GM19043 (cell line): ENCODE data around the gene USH1G.
"Not testable (repeated sequence)": the region's sequence is repeated elsewhere in the genome, so short reads cannot be mapped to it uniquely, and the experiment has no call there.

Experiments used
- ATAC-seq: cut with Tn5 transposase; IDR thresholded peaks from one replicate; pipeline ENCODE4 v1.9.1; 2021; ENCODE audit warnings: low read depth; ENCODE audit not compliant: unreplicated experiment

USH1G gene

GRCh38 chr17:74922694-74923537 lies at the start of gene USH1G:
USH1G (minus strand) TSS chr17:74923255; CDS start chr17:74923073, 182 bp downstream.
- ATAC-seq, result no peak

GRCh38 chr17:74972107-74972972 lies 49.3 kb upstream of the USH1G start, which contains the start of gene HID1:
HID1 (minus strand) TSS chr17:74972759; CDS start chr17:74972656, 103 bp downstream.
- no peak for ATAC-seq

GRCh38 chr17:74971842-74972106 lies 48.7 kb upstream of the USH1G start:
- no peak for ATAC-seq

- ATAC-seq, result no peak
Measured at GRCh38 chr17:74971069-74971841, 48.2 kb upstream of the USH1G start.

GRCh38 chr17:74970395-74970794 lies 47.3 kb upstream of the USH1G start:
- no peak for ATAC-seq

- ATAC-seq, result not testable (repeated sequence)
Measured at GRCh38 chr17:74969501-74969900, 46.4 kb upstream of the USH1G start.

- ATAC-seq, result no peak
Measured at GRCh38 chr17:74968361-74968780, 45.3 kb upstream of the USH1G start.

GRCh38 chr17:74964988-74965622 lies 42.0 kb upstream of the USH1G start:
- ATAC-seq, result no peak

- ATAC-seq, result no peak
Measured at GRCh38 chr17:74964246-74964761, 41.2 kb upstream of the USH1G start.

GRCh38 chr17:74963656-74964055 lies 40.6 kb upstream of the USH1G start:
- no peak for ATAC-seq

GRCh38 chr17:74962622-74963394 lies 39.8 kb upstream of the USH1G start:
- ATAC-seq, result no peak

- no peak for ATAC-seq
Measured at GRCh38 chr17:74961657-74962350, 38.7 kb upstream of the USH1G start.

- no peak for ATAC-seq
Measured at GRCh38 chr17:74960570-74961342, 37.7 kb upstream of the USH1G start.

- no peak for ATAC-seq
Measured at GRCh38 chr17:74959826-74960515, 36.9 kb upstream of the USH1G start.

- no peak for ATAC-seq
Measured at GRCh38 chr17:74957935-74958740, 35.1 kb upstream of the USH1G start.

- no peak for ATAC-seq
Measured at GRCh38 chr17:74956093-74956492, 33.0 kb upstream of the USH1G start.
